ENCODE measurements around the gene FANCC.

The FANCC gene

DNA sequence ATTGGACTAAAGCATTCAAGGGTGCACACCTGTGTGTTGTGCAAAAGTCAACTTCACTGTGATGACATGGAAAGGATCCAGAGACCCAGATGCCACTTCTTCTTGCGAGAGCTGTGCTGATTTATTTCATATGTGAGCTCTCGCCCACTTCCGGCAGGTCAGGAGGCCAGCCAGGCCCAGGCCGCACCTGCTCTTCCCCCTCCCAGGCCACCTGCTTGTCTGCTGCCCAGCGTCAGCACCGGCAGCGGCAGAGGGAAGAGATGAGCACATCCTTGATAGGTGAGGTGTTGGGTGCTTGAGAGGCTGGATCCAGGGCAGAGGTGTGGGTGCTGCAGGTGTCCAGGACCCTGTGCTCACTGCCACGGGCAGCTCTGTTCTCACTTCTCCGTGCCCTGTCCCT is 242.9 kb downstream of the FANCC start:
- no peak for DNase-seq (ENCODE audit: low read depth in 2 of 3, low spot score in 2 of 3)

DNA sequence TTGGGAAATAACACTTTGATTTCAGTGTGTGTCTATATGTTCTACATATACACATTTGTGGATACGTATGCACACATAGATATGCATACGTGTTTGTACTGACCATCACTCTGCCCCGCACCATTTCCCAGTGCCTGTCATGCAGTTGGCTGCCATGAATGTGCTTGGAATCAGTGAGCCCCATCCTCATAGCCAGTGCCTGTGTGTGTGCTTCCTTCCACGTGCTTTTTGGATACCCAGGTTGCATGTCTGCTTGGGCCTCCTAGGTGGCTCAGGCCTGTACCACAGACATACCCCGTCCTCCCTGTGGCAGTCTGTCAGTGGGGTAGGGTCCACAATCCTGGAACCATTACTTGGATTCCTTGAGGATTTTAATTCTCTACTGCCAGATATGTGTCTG is 243.6 kb downstream of the FANCC start:
- no peak for DNase-seq (ENCODE audit: low read depth in 2 of 3, low spot score in 2 of 3)

DNA sequence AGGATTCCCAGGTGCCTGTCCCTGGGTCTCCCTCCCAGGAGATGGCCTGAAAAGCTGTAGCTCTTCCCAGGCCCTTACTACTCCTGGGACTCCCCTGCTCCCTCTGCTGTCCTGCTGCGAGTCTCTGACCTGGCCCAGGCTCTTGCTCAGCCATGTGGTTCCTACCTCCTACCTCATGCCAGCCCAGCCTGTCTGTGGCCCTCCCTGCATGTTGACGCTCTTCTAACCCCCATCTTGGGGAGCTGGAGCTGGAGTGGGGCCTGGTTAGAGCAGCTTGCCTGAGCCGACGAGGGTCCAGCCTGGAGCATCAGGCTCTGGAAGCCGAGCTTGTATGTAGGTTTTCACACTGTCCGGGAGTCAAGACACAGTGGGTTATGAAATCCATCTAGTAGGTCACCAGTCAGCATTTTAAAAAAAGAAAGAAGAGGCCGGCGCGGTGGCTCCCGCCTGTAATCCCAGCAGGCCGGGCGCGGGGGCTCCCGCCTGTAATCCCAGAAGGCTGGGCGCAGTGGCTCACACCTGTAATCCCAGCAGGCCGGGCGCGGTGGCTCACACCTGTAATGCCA is 244.4 kb downstream of the FANCC start:
- no peak for DNase-seq (ENCODE audit: low read depth in 2 of 3, low spot score in 2 of 3)

DNA sequence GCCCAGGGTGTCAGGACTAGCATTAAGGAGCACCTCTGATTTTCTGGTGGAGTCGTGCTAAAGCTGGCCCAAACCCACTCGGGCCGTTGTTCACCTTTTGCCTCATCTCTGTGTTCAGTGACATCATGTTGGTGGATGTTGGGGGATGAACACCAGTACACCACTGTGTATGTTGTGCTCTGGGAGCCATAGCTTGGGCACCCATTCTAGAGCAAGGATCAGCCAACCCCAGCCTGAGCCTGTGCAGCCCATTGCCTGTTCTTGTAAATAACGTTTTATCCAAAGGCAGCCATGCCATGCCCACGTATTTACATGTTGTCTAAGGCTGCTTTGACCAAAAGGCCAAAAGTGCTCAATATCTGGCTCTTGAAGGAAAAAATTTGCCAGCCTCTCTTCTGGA is 245.6 kb downstream of the FANCC start:
- no peak for DNase-seq (ENCODE audit: low read depth in 2 of 3, low spot score in 2 of 3)

DNA sequence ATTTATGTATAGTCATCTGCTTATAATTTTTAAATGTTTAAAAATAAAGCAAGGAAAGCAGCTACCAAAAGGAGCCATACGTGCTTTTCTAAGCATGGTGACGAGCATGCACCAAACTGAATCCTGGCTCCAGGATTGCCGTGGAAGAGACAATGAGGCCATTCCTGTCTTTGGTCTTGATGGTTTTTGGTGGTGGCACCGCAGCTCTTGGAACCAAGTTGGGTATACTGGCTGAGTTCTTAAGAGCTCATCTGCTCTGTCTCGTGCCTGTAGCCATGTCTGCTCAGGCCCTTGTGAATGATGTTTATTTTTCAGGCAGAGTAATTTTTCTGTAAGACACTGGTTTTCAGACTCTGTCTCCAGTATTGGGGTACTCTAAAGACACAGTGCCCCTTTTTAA is 246.1 kb downstream of the FANCC start:
- no peak for DNase-seq (ENCODE audit: low read depth in 2 of 3, low spot score in 2 of 3)

DNA sequence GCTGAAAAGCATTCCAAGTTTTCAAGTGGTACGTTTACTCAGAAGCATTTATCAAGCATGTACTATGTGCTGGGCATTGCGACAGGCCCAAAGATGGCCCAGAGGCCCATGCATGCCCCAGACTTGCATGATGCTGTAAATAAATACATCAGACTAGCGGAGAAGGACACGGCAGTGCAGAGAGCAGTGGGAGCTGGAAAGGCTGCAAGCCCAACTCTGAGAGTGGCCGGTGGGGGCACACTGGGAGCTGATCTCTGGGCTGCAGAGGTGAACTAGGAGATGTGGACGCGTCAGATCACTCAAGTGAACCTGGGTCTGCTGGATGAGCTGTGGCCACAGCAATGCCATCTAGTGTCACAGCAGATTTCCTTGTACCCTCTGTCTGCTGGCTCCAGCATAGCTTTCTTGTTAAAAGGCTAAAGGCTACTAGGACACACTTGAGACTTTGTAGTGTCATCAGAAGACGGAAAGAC is 246.9 kb downstream of the FANCC start:
- no peak for DNase-seq (ENCODE audit: low read depth in 2 of 3, low spot score in 2 of 3)

DNA sequence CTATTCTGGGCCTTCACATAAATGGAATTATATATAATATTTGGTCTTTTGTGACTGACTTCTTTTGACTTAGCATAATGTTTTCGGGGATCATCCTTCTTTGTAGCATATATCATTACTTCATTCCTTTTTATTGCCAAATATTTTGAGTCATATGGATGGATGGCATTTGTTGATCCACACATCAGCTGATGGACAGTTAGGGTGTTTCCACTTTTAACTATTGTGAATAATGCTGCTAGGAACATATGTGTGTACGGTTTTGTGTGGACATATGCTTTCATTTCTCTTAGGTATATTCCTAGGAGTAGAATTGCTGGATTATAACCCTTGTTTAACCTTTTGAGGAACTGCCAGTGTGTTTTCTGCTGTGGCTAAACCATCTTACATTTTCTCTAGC is 249.6 kb downstream of the FANCC start:
- no peak for DNase-seq (ENCODE audit: low read depth in 2 of 3, low spot score in 2 of 3)

DNA sequence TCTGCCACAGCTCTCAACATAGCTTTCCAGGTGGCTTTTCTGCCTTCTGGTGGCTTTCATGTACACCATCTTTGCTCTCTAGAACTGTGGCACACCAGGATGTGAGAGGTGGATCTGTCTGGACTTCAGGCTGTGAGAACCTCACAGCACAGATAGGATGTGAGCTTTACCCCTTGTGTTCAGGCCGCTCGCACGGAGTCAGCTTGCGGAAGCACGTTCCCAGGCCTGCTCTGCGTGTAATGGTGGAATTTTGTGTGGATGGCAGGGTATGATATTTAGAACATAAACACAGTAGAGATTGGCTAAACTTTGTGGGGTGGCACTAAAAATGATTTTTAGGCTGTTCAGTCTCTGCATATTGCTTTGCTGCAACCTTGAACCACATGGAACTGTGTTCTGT is 250.5 kb downstream of the FANCC start:
- no peak for DNase-seq (ENCODE audit: low read depth in 2 of 3, low spot score in 2 of 3)

DNA sequence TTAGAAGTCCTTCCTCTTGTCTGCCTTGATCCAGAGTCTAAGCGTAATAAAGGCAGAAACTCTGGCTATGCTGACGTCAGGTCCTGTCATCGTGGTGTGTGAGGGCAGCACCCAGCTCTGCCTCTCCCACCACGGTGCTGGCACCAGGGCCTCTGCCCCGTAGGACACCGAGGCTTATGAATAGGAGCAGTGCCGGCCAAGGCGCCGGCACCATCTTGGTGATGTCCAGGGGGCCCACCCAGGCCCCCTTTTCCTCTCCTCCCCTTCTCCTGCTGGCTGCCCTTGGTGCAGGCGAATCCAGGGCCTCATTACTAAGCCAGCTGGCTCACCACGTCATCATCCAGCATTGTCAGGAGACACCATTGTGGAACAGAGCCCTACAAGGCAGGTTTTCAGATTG is 252.3 kb downstream of the FANCC start:
- DNase-seq (ENCODE audit: low read depth in 2 of 3, low spot score in 2 of 3), result no peak

DNA sequence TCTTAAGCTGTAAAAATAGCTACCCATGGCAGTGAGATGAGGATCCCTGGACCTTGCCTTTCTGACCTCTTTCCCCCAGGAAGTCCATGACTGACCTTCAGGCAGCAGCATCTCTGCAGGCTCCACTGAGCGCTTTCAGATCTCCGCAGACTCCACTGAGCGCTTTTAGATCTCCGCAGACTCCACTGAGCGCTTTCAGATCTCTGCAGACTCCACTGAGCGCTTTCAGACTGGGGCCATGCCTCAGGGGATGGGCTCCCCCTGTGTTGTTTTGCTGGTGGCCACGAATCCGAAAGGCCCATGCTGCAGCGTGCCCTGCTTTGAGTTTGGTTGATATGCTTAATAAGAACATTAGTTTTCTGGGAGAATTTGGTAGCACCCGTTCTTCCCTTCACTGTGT is 254.2 kb downstream of the FANCC start:
- DNase-seq (ENCODE audit: low read depth in 2 of 3, low spot score in 2 of 3), result no peak

DNA sequence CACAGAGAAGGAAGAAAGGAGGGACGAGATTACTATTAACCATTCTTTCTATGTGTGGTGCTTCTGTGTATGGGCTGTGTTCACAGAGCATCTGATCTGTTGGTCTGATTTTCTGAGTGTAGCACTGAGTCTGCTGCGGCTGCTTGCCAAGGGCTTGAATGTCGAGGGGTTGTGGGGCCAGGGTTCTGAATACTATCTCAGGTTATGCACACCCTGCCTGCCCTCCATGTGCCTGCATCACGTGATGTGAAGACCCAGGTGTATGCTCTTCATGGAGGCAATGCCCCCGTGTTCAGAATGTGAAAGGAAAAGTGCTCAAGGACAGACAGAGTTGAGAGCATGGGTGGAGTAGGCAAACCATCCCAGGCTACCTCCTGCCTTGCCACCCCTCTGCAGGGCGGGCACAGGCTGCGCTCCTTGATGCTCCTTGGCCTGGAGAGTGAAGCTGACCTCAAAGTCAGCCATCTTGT is 254.9 kb downstream of the FANCC start:
- DNase-seq (ENCODE audit: low read depth in 2 of 3, low spot score in 2 of 3), result no peak

DNA sequence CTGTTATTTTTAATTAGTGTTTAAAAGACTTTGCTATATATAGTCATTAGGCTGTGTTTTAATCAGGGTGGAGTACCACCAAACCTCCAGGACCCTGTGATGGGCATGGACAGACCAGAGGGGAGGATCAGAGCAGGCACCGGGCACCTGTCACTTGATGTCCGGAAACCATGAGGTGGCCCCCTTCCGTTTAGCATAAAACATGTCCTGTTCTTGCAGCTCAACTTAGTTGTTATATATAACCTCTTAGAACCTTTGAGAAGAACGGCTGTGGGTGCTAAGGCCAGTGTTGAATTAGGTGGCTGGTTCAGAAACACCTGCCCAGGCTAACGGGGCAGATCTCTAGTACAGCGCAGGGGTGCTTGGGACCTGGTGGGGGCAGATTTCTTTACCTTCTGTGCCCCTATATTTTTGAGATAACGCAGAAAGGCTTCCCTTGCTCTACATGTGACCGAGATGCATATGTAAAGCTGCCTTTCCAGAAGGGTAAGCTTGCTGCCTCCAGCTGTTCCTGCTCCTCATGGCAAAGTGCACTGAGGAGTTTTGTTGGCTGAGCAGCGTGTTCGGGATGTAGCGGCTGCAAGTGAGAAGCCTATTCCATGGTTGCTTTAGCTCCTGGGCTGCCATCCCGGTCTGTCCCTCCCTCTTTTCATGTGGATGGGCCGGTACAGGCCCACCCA is 255.5 kb downstream of the FANCC start:
- no peak for DNase-seq (ENCODE audit: low read depth in 2 of 3, low spot score in 2 of 3)

DNA sequence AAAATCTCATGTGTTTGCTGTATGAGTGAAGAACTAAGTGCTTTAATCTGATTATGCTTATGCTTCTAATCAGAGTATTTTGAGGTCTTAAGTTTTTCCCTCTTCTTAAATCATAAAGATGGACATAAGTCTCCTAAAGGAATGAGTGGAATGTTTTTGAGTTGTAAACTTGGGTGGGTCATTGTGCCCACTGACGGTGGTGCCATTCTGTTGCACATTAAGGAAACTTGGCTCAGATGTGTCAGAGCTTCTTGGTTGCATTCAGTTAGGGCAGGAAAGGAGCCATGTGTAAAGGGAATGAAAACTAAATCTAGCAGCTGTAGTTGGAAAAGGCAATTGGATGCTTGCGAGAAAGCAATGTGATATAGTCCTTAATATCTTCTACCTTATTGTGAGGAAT is 256.6 kb downstream of the FANCC start:
- no peak for DNase-seq (ENCODE audit: low read depth in 2 of 3, low spot score in 2 of 3)

DNA sequence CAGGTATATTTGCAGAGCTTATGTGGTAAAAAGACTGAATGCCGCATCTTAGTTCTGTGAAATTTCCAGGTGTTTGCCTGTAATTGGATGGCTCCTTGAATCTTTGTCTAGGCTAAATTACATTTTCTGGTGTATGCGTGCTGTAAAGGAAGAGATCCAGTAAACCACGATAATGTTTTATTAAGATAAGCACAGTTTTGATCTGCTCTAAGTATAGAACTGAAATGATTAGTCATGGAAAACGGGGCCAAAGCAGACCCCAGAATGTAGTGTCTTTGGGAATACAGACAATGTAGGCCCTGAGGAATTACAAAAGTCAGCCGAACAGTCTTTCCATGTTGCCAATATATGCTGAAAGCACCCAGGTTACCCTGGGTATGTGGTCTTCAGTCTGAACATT is 257.3 kb downstream of the FANCC start:
- DNase-seq (ENCODE audit: low read depth in 2 of 3, low spot score in 2 of 3), result no peak

DNA sequence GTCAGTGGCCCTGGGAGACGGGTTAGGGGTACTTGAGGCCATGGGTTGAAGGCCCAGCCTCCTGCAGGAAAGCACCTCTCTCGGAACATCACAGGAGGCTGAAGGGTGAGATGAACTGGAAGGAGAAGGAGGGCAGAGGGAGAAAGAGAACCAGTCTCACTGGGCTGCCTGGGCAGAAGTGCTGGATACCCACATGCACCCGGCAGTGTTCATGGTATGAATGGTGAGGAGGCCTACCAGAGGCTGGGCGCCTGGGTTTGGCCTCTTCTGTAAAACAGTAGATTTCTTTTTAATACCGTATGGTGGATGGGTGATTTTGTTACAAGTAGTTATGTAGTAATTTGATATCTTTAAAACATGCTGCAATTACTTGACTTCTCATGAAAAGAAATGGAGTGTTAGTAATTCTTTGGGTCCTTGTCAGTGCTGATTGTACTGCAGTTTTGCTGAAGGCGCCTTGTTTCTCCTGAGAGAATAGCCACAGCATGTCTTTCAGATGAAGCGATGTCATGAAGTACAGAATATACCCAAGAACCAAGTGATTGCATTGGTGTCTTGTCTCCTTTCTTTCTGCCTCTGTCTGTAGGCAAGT is 258.6 kb downstream of the FANCC start:
- DNase-seq (ENCODE audit: low read depth in 2 of 3, low spot score in 2 of 3), result no peak

DNA sequence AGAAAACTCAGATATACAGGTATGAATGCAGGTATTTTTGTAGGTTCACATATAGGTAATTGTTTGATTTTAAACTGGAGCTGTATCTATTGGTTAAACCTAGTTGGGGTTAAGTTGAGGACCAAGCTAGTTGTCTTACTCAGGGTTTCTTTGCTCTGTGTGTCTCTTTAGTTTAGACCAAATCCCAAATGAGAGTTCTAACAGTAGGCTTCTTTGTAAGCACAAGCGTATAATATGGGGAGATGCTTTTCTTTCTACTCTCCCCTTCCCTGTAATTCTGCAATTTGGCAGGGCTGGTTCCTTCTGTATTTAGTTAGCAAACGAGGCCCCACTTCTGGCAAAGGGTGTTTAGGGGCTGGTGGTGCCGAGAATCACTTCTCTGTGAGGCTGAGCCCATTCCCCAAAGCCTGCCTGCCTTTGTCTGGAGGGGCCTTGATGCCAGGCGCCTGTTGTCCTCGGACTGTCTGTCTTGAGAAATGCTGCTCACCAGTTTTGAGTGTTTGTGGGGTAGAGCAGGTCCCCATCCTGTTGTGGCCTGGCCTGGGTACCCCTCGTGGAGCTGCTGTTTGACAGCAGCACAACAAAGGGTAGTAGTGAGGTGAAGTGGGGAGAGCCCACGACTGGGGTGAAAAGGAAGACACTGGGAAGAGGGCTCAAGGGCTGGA is 259.3 kb downstream of the FANCC start:
- DNase-seq (ENCODE audit: low read depth in 2 of 3, low spot score in 2 of 3), result no peak

DNA sequence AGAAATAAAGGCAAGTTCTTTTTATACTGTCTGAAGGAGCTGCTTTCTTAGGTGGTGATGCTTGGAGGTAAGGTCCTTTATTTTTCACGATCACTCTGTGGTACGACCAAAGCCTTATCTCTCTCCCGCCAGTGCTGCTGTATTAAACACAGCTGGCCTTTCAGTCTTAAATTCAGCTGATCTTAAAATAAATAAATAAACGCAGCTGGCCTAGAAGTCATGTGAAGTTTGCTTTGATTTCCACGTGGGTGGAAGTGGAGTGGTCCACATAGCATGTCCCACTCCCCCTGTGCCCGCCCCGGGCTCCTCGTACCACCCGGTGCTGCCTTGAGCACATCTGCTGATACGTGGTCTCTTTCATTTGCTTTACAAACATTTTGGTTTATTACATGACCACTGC is 260.4 kb downstream of the FANCC start:
- no peak for DNase-seq (ENCODE audit: low read depth in 2 of 3, low spot score in 2 of 3)

DNA sequence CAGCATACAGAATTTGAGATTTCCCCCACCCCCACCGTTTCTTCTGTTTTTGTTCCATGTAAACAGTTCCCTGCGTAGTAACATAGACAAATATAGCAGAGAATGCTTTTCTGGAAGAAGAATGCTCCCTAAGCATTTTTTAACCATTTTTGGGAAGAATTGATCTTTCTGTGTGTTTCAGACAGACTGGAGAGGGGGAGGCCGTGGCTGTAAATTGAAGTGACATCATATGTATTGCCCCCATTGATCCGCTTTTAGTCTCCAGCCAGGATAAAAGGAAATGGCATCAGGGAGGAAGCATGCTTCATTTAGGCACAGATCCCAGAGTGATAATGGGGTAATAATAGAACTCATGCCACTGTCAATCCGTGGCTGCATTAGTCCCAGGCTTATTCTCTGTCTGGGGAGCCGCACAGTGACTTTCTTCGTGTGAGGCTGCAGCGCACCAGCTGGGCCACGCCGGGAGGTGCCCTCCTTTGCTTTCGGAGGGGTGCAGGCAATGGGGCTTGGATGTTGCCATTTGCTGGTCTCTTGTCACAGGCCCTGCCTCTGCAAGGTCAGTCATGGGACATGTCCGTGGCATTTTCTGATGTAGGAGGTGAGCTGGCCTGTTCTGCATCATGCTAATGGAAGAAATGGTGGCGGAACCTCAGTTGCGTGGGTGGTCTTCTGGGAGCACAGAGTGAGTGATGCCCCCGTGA is 261.5 kb downstream of the FANCC start:
- no peak for DNase-seq (ENCODE audit: low read depth in 2 of 3, low spot score in 2 of 3)

DNA sequence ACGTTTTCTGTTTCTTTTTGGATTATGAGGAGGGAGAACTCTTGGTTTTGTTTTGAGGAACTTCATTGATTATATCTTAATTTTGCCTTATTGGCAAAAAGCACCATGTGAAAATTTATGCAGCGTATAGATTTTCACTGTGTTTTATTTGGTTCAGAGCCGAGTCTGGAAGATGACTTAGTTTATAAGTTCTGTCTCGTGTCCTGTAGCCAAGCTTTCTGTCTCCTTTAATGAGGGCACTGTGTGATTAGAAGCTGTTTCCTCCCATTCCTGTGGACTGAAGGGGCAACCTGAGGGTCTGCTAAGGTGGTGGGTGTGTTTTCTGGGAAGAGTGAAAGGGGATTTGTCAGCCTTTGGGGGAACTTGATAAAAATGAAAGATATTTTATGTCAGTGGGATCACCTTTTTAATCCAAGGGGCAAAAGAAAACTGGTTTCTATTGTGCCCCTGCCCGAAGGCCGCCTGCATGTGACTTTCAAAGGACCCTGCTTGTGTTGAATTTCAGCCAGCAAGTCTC is 262.1 kb downstream of the FANCC start:
- DNase-seq (ENCODE audit: low read depth in 2 of 3, low spot score in 2 of 3), result no peak

DNA sequence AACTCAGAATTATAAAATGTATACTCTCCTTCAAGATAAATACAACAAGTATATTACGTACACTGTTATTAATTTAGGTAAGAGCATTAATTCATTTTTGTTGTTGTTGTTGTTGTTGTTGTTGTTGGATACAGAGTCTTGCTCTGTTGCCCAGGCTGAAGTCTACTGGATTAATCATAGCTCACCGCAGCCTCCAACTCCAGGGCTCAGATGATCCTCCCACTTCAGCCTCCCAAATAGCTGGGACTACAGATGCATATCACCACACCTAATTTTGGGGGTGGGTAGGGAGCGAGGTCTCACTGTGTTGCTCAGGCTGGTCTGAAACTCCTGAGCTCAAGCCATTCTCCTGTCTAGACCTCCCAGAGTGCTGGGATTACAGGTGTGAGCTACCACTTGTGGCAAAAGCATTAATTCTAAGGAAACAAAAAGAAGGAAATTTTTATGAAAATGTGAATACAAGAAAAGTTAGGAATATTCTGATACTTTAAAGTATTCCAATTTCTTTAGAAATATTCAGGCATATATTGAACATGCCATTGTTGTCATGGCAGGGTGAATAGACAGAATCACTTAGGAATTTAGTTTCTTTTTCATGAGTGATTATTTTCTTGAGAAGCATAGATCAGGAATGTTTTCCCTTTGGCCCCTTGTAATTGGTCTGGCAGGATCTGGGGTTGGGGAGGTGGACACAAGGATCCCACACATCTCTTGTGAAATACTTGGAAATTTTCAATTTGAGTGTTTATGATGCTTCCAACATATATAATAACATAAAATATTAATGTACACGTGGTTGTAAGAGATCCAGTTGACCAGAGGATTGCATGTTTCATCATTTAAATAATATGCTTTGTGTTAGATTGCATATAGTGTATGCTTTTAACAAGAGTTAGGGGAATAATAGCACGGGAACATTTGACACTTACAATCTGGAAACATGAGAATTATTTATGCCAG is 263.6 kb downstream of the FANCC start:
- DNase-seq (ENCODE audit: low read depth in 2 of 3, low spot score in 2 of 3), result no peak
